HepG2 (cell line): ENCODE measurements around the gene PPP2R2D. TPM values are rescaled to one million over a fixed set of nuclear protein-coding genes. Genes with fewer than 3 reads are reported as not detected.

Source experiments
- AGO1 ChIP-seq: fragments of 200-400 bp; formaldehyde crosslinking; IDR thresholded peaks from 2 replicates; pipeline ENCODE4 v1.6.1; 2017; ENCODE audit warnings: mild to moderate bottlenecking, low read depth, low read length, moderate library complexity; ENCODE audit not compliant: poor library complexity, severe bottlenecking
- BRD4 ChIP-seq: sonication (generic); formaldehyde crosslinking; IDR thresholded peaks from 2 replicates; pipeline ENCODE4 v1.4.0; 2020; ENCODE audit warnings: missing genetic modification reagents
- CEBPG ChIP-seq: IDR thresholded peaks from 2 replicates; pipeline ENCODE4 v1.6.1; 2016
- GATA4 ChIP-seq: sonication (generic); IDR thresholded peaks from 2 replicates; pipeline ENCODE4 v1.6.1; 2016; ENCODE audit warnings: antibody characterized with exemption, low read depth, borderline replicate concordance
- GLMP ChIP-seq: sonication (generic); formaldehyde crosslinking; IDR thresholded peaks from 2 replicates; pipeline ENCODE4 v1.9.0; 2021; ENCODE audit warnings: missing genetic modification reagents, mild to moderate bottlenecking, borderline replicate concordance
- MEF2D ChIP-seq: sonication (generic); formaldehyde crosslinking; IDR thresholded peaks from 2 replicates; pipeline ENCODE4 v1.5.1; 2020; ENCODE audit warnings: mild to moderate bottlenecking, missing genetic modification reagents
- RFXANK ChIP-seq: IDR thresholded peaks from 2 replicates; pipeline ENCODE4 v1.6.1; 2016
- SMARCC2 ChIP-seq: fragments of 450-650 bp; IDR thresholded peaks from 2 replicates; pipeline ENCODE4 v1.6.1; 2017; ENCODE audit warnings: antibody characterized with exemption, mild to moderate bottlenecking
- SP5 ChIP-seq: IDR thresholded peaks from 2 replicates; pipeline ENCODE4 v1.6.1; 2016; ENCODE audit warnings: low read depth, borderline replicate concordance
- ZNF12 ChIP-seq: sonication (generic); formaldehyde crosslinking; IDR thresholded peaks from 2 replicates; pipeline ENCODE4 v1.5.0; 2020; ENCODE audit warnings: missing genetic modification reagents
- ZNF510 ChIP-seq: sonication (generic); formaldehyde crosslinking; IDR thresholded peaks from 2 replicates; pipeline ENCODE4 v1.4.0; 2020; ENCODE audit warnings: low read depth, mild to moderate bottlenecking, missing genetic modification reagents
- ZNF546 ChIP-seq: sonication (generic); formaldehyde crosslinking; conservative IDR thresholded peaks from 2 replicates; pipeline ENCODE4 v1.8.1; 2023; ENCODE audit warnings: mild to moderate bottlenecking, missing genetic modification reagents
- ZNF747 ChIP-seq: sonication (generic); formaldehyde crosslinking; IDR thresholded peaks from 2 replicates; pipeline ENCODE4 v1.8.1; 2023; ENCODE audit warnings: missing genetic modification reagents, mild to moderate bottlenecking, borderline replicate concordance
- ZNF850 ChIP-seq: sonication (generic); formaldehyde crosslinking; conservative IDR thresholded peaks from 2 replicates; pipeline ENCODE4 v1.9.0; 2021; ENCODE audit warnings: mild to moderate bottlenecking, missing genetic modification reagents
- ZSCAN31 ChIP-seq: sonication (generic); formaldehyde crosslinking; IDR thresholded peaks from 2 replicates; pipeline ENCODE4 v1.5.0; 2020; ENCODE audit warnings: low read depth, mild to moderate bottlenecking, missing genetic modification reagents
- polyA plus RNA-seq, 8 experiments: library from polyadenylated mRNA; depleted of rRNA in 3 of 8; stranded (reverse) in 7 of 8; unstranded in 1 of 8; fragments of >200 nt; fragmentation: Illumina TruSeq in 4 of 8; extraction: Trizol in 4 of 8; gene quantifications; 2 replicates each; pipeline versions ENCODE4 v1.2.1 to v1.2.3, GENCODE V29; 2011 to 2016; ENCODE audit warnings: low read depth in 4 of 8, missing spikeins in 1 of 8, mixed read lengths in 1 of 8; ENCODE audit not compliant: insufficient read depth in 1 of 8
- total RNA-seq, 5 experiments: library from RNA; depleted of rRNA; stranded (reverse); fragments of >200 nt; fragmentation: Illumina TruSeq; extraction: Trizol; gene quantifications; 2 replicates each; pipeline ENCODE4 v1.2.3, GENCODE V29; 2016; ENCODE audit warnings: low read depth in 1 of 5
- TF ChIP-seq, protein P1 (sequence below), 2 experiments: fragments of 450-650 bp in 1 of 2; sonication (generic) in 1 of 2; formaldehyde crosslinking; IDR thresholded peaks; 2 replicates each; pipeline versions ENCODE4 v1.5.0 to v1.8.0; 2020 to 2022; ENCODE audit warnings: mild to moderate bottlenecking in 1 of 2, missing genetic modification reagents in 1 of 2
- TF ChIP-seq, protein P2 (sequence below), 2 experiments: sonication (generic) in 1 of 2; formaldehyde crosslinking in 1 of 2; IDR thresholded peaks; 2 replicates each; pipeline versions ENCODE4 v1.5.1 to v1.6.1; 2011 to 2020; ENCODE audit warnings: borderline replicate concordance in 1 of 2, low read depth in 1 of 2, low read length in 1 of 2, mild to moderate bottlenecking in 1 of 2, missing genetic modification reagents in 1 of 2, moderate library complexity in 1 of 2
- TF ChIP-seq, protein P3 (sequence below): sonication (generic); formaldehyde crosslinking; IDR thresholded peaks from 2 replicates; pipeline ENCODE4 v1.9.0; 2022; ENCODE audit warnings: missing genetic modification reagents, mild to moderate bottlenecking, borderline replicate concordance
- TF ChIP-seq, protein P4 (sequence below): sonication (generic); formaldehyde crosslinking; IDR thresholded peaks from 2 replicates; pipeline ENCODE4 v1.4.0; 2020; ENCODE audit warnings: missing genetic modification reagents

Gene PPP2R2D
- total and polyA plus RNA-seq, 2 of the 13 experiments (the other 11 are each of a cell fraction or from before 2014, with no cell fraction given): 32.7 to 33.2 TPM

DNA sequence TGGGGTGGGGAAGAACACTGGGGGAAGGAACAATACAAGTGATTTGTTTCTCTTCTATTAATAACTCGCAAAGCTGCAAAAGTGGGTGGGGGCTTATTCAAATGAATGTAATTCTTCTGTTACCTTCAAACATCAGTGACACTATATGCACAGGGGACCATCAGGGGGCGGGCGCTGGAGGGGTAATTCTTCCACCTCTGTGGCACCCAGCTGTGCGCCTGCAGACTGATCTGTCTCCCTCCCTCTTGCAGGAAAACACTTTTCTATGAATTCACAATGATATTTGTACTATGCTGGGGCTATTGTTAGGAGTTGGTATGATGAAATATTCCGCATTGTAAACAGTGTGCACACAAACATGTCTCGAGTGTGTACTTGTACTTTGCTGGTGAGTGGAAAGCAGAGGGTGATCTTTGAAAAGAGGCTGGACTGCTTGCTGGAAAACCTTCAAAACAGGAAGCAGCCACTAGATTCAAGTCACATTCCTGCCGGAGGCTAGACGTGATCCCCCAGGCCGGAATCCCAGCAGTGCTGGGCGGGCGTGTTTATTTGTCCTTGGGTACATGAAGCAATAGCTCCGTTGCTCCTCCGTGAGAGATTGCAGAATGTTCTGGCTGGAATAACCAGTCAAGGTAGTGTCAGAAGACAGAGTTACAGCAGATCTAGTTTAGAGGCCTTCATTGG lies 96.7 kb downstream of the PPP2R2D start (continued):
- TF ChIP-seq ZNF850 (CRISPR knock-in tag) (no peak), MEF2D (peak; percentile 88), RFXANK (CRISPR knock-in tag) (0 out of 2 replicates have a peak, but pooled peaks have one; percentile 26), ZNF12 (CRISPR knock-in tag) (no peak; the same call in 1 of the 2 replicates), CEBPG (CRISPR knock-in tag) (peak; percentile 97), ZSCAN31 (no peak), GLMP (CRISPR knock-in tag) (no peak), ZNF510 (CRISPR knock-in tag) (peak; percentile 56; the same call in 1 of the 2 replicates), SMARCC2 (no peak), BRD4 (CRISPR knock-in tag) (no peak), AGO1 (no peak), GATA4 (0 out of 2 replicates have a peak, but pooled peaks have one; percentile 66), SP5 (CRISPR knock-in tag) (peak; percentile 84), ZNF546 (no peak; the same call in 1 of the 2 replicates), ZNF747 (no peak)
- TF ChIP-seq, protein P1, sequence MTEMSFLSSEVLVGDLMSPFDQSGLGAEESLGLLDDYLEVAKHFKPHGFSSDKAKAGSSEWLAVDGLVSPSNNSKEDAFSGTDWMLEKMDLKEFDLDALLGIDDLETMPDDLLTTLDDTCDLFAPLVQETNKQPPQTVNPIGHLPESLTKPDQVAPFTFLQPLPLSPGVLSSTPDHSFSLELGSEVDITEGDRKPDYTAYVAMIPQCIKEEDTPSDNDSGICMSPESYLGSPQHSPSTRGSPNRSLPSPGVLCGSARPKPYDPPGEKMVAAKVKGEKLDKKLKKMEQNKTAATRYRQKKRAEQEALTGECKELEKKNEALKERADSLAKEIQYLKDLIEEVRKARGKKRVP (CRISPR knock-in tag; IDR thresholded peaks at IDR 0.05): peak in 1 of 2 experiments; percentile 94; a peak in 2 of 4 replicates
- TF ChIP-seq, protein P2, sequence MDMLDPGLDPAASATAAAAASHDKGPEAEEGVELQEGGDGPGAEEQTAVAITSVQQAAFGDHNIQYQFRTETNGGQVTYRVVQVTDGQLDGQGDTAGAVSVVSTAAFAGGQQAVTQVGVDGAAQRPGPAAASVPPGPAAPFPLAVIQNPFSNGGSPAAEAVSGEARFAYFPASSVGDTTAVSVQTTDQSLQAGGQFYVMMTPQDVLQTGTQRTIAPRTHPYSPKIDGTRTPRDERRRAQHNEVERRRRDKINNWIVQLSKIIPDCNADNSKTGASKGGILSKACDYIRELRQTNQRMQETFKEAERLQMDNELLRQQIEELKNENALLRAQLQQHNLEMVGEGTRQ (IDR thresholded peaks at IDR 0.05; ENCODE audit: low read depth, low read length): no peak
- TF ChIP-seq, protein P2 (CRISPR knock-in tag; IDR thresholded peaks at IDR 0.05; ENCODE audit: borderline replicate concordance): no peak
- TF ChIP-seq, protein P3, sequence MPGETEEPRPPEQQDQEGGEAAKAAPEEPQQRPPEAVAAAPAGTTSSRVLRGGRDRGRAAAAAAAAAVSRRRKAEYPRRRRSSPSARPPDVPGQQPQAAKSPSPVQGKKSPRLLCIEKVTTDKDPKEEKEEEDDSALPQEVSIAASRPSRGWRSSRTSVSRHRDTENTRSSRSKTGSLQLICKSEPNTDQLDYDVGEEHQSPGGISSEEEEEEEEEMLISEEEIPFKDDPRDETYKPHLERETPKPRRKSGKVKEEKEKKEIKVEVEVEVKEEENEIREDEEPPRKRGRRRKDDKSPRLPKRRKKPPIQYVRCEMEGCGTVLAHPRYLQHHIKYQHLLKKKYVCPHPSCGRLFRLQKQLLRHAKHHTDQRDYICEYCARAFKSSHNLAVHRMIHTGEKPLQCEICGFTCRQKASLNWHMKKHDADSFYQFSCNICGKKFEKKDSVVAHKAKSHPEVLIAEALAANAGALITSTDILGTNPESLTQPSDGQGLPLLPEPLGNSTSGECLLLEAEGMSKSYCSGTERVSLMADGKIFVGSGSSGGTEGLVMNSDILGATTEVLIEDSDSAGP (CRISPR knock-in tag): peak; percentile 36; the same call in 1 of the 2 replicates
- TF ChIP-seq, protein P4, sequence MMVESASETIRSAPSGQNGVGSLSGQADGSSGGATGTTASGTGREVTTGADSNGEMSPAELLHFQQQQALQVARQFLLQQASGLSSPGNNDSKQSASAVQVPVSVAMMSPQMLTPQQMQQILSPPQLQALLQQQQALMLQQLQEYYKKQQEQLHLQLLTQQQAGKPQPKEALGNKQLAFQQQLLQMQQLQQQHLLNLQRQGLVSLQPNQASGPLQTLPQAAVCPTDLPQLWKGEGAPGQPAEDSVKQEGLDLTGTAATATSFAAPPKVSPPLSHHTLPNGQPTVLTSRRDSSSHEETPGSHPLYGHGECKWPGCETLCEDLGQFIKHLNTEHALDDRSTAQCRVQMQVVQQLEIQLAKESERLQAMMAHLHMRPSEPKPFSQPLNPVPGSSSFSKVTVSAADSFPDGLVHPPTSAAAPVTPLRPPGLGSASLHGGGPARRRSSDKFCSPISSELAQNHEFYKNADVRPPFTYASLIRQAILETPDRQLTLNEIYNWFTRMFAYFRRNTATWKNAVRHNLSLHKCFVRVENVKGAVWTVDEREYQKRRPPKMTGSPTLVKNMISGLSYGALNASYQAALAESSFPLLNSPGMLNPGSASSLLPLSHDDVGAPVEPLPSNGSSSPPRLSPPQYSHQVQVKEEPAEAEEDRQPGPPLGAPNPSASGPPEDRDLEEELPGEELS (CRISPR knock-in tag): peak; percentile 99
